Left lung (tissue), 10 donors: Measurements from ENCODE around the gene RAX2. TPM values are rescaled to one million over a fixed set of nuclear protein-coding genes. Genes with fewer than 3 reads are reported as not detected.

ENCODE experiments used
- ATAC-seq: fragments of 200-7000 bp; cut with Tn5 transposase; one replicate; pipeline ENCODE4 v1.9.1; 2020; ENCODE audit warnings: moderate library complexity
- DNase-seq, 4 donors: peaks; one replicate each; pipeline ENCODE4 v3.0.0-alpha.2; 2013 to 2020
- H3K27ac ChIP-seq, 2 donors: fragments of 200-600 bp; sonication (generic) in 1 of 2; one replicate each; pipeline versions ENCODE4 v1.5.0 to v1.8.0; 2020 to 2021
- H3K27me3 ChIP-seq, 2 donors: fragments of 200-600 bp; sonication (generic) in 1 of 2; one replicate each; pipeline versions ENCODE4 v1.5.0 to v1.8.0; 2020 to 2021
- H3K36me3 ChIP-seq, 2 donors: fragments of 200-600 bp; sonication (generic) in 1 of 2; one replicate each; pipeline versions ENCODE4 v1.5.0 to v1.8.0; 2020 to 2021
- H3K4me1 ChIP-seq, 2 donors: fragments of 200-600 bp; one replicate each; pipeline ENCODE4 v1.8.0; 2021
- H3K4me3 ChIP-seq, 2 donors: fragments of 200-600 bp; sonication (generic) in 1 of 2; one replicate each; pipeline versions ENCODE4 v1.5.0 to v1.8.0; 2020 to 2021; ENCODE audit warnings: mild to moderate bottlenecking in 1 of 2
- H3K9me3 ChIP-seq, 2 donors: fragments of 200-600 bp; sonication (generic) in 1 of 2; one replicate each; pipeline versions ENCODE4 v1.5.0 to v1.8.0; 2020 to 2021
- CTCF ChIP-seq, 2 donors: fragments of 200-600 bp; sonication (generic) in 1 of 2; IDR thresholded peaks; one replicate each; pipeline versions ENCODE4 v1.5.0 to v1.8.0; 2021; ENCODE audit warnings: antibody characterized with exemption in 2 of 2
- intact Hi-C, 2 donors: fragments of 100-400 bp; cut with DNase I; formaldehyde crosslinking; loops; one replicate each; pipeline versions ENCODE4 v1.11.2 to v1.14.2; 2022
- polyA plus RNA-seq, 6 donors: library from polyadenylated mRNA; unstranded; fragments of 120-200 nt; gene quantifications; one replicate each; pipeline ENCODE4 v1.2.1, GENCODE V29; 2013; ENCODE audit not compliant: insufficient read length in 6 of 6
- total RNA-seq, 2 donors: library from RNA; stranded (reverse); fragmentation: NEBNext Ultra II Directional; extraction: Animal tissue kit (Norgen Biotek cat#: 25700); gene quantifications; one replicate each; pipeline ENCODE4 v1.2.1, GENCODE V29; 2021
- donor health status: DM: no; HTN: yes; CAD: no.
- donor health status: DM: no; HTN: no; CAD: no.

Gene RAX2
- total and polyA plus RNA-seq, 8 donors = 0.08 TPM; not detected in 7

- DNase-seq (peak in 3 of 4 donors; percentile 33 to 85 (median 57)), ATAC-seq (peak; percentile 56)
- Histone ChIP-seq H3K9me3 (peaks cover 0 to 4% of the 10 kb centered on the region in 2 donors), H3K27me3 (peaks cover 11 to 63% of the 10 kb centered on the region in 2 donors), H3K27ac (no peak overlapping the region), H3K4me3 (peak overlapping the region in 1 of 2 donors; percentile 9), H3K36me3 (no peaks in the 10 kb centered on the region), H3K4me1 (peaks cover 6 to 21% of the 10 kb centered on the region in 2 donors)
- intact Hi-C loops = no loop called here
- no peak for TF ChIP-seq CTCF (IDR thresholded peaks at IDR 0.05)
Measured at GRCh38 chr19:3801412-3802096, 29.5 kb upstream of the RAX2 start.

- peaks cover 0 to 10% of the 10 kb centered on the region in 2 donors for H3K9me3 ChIP-seq
- intact Hi-C loops = no loop called here
- ATAC-seq = no peak
- peaks cover 11 to 63% of the 10 kb centered on the region in 2 donors for H3K27me3 ChIP-seq
- DNase-seq = no peak
- TF ChIP-seq CTCF (IDR thresholded peaks at IDR 0.05) = no peak
- no peak overlapping the region for H3K4me3 ChIP-seq
- H3K4me1 ChIP-seq = peaks cover 6 to 21% of the 10 kb centered on the region in 2 donors
- no peak overlapping the region for H3K27ac ChIP-seq
- H3K36me3 ChIP-seq = no peaks in the 10 kb centered on the region
Measured at GRCh38 chr19:3800996-3801395, 29.0 kb upstream of the RAX2 start.

- Histone ChIP-seq H3K27ac (no peak overlapping the region), H3K9me3 (peaks cover 0 to 11% of the 10 kb centered on the region in 2 donors), H3K4me1 (peaks cover 6 to 21% of the 10 kb centered on the region in 2 donors), H3K36me3 (no peaks in the 10 kb centered on the region), H3K4me3 (no peak overlapping the region), H3K27me3 (peaks cover 11 to 50% of the 10 kb centered on the region in 2 donors)
- DNase-seq = no peak
- no peak for ATAC-seq
- intact Hi-C loops = no loop called here
- no peak for TF ChIP-seq CTCF (IDR thresholded peaks at IDR 0.05)
Measured at GRCh38 chr19:3798137-3798536, 26.1 kb upstream of the RAX2 start.

GRCh38 chr19:3796358-3796757 lies 24.3 kb upstream of the RAX2 start:
- ATAC-seq = no peak
- H3K4me1 ChIP-seq = peaks cover 3 to 12% of the 10 kb centered on the region in 2 donors
- no peak overlapping the region for H3K27ac ChIP-seq
- H3K27me3 ChIP-seq = peaks cover 6 to 32% of the 10 kb centered on the region in 2 donors
- intact Hi-C loops = no loop called here
- no peak for DNase-seq
- no peaks in the 10 kb centered on the region for H3K36me3 ChIP-seq
- no peak overlapping the region for H3K4me3 ChIP-seq
- no peak for TF ChIP-seq CTCF (IDR thresholded peaks at IDR 0.05)
- H3K9me3 ChIP-seq = peaks cover 0 to 11% of the 10 kb centered on the region in 2 donors

- Histone ChIP-seq H3K27ac (no peak overlapping the region), H3K27me3 (peaks cover 0 to 13% of the 10 kb centered on the region in 2 donors), H3K9me3 (peaks cover 0 to 11% of the 10 kb centered on the region in 2 donors), H3K4me1 (peaks cover 0 to under 1% of the 10 kb centered on the region in 2 donors), H3K4me3 (no peak overlapping the region), H3K36me3 (no peaks in the 10 kb centered on the region)
- no peak for TF ChIP-seq CTCF (IDR thresholded peaks at IDR 0.05)
- intact Hi-C loops = no loop called here
- no peak for DNase-seq
- ATAC-seq = no peak
Measured at GRCh38 chr19:3793799-3794198, 21.8 kb upstream of the RAX2 start.
